HG03460 (cell line): ENCODE data around the gene ECE2.
"Not testable (repeated sequence)": the region's sequence is repeated elsewhere in the genome, so short reads cannot be mapped to it uniquely, and the experiment has no call there.

Source experiments
- ATAC-seq: cut with Tn5 transposase; IDR thresholded peaks from one replicate; pipeline ENCODE4 v1.9.1; 2021; ENCODE audit not compliant: unreplicated experiment

Gene ECE2

DNA sequence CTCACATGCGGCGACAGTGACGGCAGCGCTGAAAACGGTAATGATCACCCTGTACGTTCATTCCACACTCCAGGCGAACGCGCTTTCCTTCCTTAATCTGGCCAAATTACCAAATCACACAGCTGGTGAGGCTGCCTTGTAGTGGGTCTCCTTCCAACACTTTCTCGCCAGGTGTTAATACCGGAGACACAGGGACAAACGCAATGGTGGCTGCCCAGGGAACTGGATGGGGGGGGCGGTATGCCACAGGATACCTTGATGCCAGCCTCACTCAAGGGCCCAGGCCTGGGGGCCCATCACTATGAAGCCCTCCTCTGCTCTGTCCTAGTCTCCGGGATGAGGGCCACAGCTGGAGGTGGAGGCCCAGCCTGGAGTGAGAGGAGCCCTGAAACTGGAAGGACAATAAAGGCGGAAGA, 13.1 kb upstream of the ECE2 start:
- no peak for ATAC-seq

DNA sequence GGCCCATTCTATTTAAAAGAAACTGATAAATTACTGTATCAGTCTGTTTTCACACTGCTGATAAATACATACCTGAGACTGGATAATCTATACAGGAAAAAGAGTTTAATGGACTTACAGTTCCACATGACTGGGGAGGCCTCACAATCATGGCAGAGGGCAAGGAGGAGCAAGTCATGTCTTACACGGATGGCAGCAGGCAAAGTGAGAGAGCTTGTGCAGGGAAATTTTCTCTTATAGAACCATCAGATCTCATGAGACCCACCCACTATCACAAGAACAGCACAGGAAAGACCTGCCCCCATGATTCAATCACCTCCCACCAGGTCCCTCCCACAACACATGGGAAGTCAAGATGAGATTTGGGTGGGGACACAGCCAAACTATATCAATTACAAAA, 8.6 kb upstream of the ECE2 start:
- not testable (repeated sequence) for ATAC-seq

DNA sequence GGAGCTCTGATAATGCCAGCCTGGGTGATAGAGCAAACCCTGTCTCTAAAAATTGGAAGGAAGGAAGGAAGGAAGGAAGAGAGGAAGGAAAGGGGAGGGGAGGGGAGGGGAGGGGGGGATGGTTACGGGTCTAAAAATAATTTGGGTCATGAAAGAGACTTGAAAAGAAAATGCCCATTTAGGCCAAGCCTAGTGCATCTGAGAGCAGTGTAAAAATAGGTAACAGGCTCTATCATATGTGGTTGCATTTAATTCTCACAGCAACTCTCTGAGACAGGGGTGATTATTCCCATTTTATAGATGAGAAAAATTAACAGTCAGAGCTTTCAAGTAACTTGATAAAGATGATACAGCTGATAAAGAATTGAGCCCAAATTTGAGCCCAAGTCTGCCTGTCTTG, 3.6 kb upstream of the ECE2 start:
- no peak for ATAC-seq

DNA sequence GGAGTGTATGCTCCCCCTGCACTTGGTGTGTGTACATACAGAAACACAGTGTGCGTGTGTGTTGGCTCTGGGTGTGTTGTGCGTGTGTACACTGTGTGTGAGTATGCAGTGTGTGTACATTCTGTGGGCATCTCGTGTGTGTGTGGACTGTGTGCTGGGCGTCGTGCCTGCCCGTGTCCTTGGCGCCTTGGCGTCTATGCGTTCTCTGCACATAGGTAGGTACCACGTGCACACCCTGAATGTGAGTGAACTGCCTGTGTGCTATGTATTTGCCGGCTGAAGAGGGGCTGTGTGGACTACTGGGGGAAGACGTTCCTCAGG, 481 bp upstream of the ECE2 start:
- ATAC-seq = no peak

DNA sequence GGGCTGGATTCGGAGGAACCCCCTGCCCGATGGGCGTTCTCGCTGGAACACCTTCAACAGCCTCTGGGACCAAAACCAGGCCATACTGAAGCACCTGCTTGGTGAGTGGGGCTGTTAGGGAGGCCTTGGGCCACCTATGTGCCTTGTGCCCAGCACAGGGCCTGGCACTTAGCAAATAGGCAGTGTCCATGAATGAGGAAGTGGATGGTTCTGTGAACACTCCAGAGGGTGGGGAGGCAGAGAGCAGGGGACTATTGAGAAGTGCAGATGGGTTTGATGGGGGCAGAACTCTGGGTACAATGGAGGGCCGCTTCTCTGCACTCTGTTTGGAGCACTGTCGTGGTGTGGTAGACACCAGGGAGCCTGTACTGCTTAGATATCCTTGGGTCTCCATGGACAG, 1.5 kb downstream of the ECE2 start:
- ATAC-seq = no peak

DNA sequence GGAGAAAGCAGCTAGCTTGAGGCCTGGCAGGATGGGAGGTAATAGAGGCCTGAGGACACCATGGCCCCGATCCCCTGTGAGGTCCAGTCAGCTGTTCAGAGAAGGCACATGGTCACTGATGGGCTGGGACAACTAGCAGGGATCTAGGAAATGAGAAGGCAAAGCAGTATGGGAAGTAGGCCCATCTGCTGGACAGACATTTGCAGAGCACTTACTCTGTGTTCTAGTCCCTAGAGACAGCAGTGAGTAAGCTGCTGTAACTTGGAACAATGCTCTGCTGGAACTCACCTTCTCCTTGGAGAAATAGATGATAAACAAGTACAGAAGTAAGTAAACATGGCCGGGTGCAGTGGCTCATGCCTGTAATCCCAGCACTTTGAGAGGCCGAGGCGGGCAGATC, 7.1 kb downstream of the ECE2 start:
- ATAC-seq = no peak

DNA sequence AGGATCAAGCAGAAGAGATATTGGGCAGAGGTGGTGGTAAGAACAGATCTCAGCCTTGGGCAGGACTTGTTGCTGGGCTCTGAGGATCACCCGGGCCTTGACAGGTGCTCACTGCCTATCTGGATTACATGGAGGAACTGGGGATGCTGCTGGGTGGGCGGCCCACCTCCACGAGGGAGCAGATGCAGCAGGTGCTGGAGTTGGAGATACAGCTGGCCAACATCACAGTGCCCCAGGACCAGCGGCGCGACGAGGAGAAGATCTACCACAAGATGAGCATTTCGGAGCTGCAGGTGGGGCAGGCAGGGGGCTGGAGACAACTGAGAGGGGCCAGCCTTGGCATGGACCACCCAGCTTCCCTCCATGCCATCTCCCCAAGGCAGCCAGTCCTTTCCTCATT, 7.9 kb downstream of the ECE2 start:
- no peak for ATAC-seq

DNA sequence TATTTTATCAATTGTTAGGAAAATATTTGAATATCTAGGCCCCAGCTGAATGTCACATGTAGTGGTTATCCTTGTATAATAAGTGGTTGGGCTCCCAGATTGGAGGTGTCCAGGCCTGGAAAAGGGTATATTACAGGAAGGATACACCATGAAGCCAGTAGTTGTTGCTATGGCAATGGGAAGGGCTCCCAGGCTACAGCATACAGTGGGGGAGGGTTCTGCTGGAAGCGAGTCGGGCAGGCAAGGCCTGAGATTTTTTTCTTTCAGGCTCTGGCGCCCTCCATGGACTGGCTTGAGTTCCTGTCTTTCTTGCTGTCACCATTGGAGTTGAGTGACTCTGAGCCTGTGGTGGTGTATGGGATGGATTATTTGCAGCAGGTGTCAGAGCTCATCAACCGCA, 8.9 kb downstream of the ECE2 start:
- ATAC-seq = no peak

DNA sequence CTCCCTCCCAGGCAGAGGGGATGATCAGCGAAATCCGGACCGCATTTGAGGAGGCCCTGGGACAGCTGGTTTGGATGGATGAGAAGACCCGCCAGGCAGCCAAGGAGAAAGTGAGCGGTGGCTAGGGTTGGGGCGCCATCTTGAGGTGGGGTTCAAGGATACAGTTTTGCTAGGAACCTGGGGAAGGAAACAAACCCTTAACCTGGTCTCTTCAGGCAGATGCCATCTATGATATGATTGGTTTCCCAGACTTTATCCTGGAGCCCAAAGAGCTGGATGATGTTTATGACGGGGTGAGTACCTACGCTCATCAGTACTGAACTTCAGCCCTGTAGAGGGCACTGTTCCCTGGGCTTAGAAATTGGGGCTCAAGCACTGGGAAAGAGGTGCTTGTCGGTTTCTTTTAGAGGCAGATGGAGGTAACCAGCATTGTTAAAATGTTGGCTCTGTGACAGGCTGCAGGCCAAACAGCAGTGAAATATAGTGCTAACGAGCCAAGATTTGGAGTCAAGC, 13.7 kb downstream of the ECE2 start:
- no peak for ATAC-seq

DNA sequence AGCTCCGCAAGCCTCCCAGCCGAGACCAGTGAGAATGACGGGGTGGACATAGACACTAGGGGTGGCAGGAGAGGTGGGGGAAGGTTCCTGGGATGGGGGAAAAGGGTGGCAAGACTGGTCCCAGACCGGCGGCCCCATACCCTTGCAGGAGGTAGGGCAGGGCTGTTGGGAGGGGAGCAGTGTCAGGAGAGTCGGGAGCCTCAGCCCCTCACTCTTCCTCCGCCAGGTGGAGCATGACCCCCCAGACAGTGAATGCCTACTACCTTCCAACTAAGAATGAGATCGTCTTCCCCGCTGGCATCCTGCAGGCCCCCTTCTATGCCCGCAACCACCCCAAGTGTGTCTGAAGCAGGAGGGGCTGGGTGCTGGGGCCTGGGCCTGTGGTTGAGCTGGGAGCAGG, 14.5 kb downstream of the ECE2 start:
- no peak for ATAC-seq

DNA sequence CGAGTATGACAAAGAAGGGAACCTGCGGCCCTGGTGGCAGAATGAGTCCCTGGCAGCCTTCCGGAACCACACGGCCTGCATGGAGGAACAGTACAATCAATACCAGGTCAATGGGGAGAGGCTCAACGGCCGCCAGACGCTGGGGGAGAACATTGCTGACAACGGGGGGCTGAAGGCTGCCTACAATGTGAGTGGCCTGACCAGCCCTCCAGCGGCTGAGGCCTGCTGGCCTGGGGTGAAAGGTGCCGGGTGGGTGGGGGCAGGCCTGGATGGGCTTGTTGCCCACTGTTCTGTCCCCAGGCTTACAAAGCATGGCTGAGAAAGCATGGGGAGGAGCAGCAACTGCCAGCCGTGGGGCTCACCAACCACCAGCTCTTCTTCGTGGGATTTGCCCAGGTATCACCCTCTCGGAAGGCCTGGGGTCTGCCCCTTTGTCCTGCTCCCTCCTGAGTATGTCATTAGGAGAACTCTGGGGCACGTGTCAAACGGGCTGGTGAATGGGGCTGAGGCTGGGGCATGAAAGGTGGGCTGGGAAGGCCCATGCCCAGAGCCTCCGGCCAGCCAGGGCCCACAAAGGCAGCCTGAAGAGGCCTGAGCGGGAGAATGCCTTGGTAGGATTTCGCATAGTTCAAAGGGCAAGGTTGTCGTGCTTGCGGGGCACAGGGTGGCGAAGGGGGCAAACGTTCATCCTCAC, 15.4 kb downstream of the ECE2 start:
- ATAC-seq = no peak

DNA sequence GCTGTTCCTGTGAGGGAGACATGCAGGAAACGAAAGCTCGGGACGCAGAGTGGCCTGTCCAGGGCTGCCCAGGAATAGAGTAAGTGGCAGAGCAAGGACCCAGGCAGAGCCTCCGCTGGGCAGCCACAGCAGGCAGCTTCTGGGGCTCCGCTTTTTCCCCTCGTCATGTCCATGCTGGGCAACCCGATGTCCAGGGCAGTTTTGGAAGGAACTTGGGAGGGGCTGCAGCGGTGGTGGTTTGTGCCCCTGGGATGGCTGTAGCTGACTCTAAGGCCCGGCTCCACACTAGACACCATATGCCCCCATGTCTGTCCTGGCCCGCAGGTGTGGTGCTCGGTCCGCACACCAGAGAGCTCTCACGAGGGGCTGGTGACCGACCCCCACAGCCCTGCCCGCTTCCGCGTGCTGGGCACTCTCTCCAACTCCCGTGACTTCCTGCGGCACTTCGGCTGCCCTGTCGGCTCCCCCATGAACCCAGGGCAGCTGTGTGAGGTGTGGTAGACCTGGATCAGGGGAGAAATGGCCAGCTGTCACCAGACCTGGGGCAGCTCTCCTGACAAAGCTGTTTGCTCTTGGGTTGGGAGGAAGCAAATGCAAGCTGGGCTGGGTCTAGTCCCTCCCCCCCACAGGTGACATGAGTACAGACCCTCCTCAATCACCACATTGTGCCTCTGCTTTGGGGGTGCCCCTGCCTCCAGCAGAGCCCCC, 16.1 kb downstream of the ECE2 start:
- ATAC-seq = no peak

DNA sequence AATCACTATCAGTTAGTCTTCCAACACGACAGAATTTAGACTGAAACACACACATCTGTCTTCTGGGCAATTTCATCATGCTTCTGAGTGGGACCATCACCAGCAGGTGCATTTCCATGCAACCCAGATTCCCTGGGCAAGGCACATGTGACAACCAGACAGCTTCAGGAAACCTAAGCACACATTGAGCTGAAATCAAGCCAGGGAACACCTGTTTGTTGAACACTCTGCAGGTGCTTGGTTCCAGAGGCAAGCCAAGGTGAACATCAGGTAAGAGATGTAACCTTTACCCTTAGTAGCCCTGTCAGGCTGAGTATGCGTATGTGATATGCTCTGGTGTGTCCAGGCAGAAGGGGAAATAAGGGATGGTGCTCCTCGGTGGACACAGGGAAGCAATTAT, 19.9 kb downstream of the ECE2 start:
- ATAC-seq = no peak

DNA sequence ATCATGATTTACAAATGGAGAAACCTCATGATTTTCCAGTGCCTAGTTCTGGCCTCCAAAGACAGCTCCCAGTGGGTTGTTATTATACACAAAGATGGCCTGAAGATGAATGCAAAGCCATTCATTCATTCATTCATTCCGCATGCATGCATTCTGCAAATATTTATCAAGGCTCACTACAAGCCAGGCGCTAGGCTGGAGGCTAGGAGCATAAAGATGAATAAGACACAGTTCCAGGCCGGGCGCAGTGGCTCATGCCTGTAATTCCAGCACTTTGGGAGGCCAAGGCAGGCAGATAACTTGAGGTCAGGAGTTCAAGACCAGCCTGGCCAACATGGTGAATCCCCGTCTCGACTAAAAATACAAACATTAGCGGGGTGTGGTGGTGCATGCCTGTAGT, 20.8 kb downstream of the ECE2 start:
- ATAC-seq = no peak

DNA sequence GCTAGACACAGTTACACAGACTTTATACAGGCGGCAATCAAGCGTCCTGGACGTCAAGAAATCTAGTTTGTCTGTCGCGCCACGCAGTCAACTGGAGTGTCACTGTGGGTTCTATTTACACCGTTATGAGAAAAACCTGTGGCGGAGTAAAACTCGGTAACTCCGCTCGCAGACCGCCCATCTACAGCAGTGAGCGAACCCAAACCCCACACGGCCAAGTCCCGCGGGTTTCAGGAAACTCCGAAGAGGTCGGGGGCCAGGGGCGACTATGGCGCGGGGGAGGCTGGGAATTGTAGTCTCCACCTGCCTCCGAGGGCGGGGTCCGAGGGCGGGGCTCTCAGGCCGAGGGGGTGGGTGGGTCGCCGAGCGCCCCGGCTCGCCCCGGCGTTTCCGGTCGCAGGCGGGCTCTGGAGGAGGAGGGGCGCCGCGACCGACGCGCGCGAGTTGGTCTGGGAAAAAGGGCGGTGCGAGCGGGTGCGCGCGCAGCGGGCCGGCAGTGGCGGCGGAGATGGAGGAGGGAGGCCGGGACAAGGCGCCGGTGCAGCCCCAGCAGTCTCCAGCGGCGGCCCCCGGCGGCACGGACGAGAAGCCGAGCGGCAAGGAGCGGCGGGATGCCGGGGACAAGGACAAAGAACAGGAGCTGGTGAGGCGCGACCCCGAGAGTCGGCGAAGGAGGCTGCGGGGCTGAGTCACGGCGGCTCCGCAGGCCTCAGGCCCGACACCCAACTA, 23.1 kb downstream of the ECE2 start, which contains the start of gene PSMD2:
TSS of gene PSMD2 (plus strand) at position 483 of the 729 bp plus-strand sequence. CDS start at position 509, 26 bp downstream.
- ATAC-seq = peak; percentile 93

DNA sequence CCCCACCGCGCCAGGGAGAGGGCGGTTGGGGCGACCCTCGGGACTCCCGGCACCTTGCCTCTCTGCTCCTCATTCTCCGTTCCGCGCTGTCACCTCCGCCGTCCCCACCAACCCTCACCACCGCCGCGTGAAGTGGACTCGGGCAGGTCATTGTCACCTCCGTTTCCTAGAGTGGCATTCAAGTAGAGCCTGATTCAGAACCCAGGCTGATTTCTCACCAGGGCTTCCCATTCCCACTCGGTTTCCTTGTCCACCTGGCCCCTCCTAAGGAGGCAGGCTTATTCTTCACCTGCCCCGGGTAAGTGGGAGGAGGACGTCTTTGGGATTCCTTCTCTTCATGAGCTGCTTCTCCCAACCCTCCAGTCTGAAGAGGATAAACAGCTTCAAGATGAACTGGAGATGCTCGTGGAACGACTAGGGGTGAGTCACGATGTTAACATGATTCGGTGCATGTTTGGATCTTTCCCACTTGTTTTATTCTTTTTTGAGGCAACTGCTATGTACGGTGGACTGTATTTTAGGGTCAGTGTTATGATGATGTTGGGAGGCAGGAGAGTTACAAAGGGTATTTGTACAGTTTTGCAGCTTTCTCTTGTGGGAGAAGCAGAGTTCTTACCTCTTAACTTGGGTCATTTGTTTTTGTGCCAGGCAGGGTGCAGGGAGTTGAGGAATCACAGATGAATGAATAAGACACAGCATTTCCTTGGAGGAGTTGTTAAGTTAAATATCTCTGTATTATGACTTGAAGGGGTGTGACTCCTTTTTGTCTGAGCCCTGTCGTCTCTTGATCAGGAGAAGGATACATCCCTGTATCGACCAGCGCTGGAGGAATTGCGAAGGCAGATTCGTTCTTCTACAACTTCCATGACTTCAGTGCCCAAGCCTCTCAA, 23.9 kb downstream of the ECE2 start:
- peak; percentile 2 for ATAC-seq

DNA sequence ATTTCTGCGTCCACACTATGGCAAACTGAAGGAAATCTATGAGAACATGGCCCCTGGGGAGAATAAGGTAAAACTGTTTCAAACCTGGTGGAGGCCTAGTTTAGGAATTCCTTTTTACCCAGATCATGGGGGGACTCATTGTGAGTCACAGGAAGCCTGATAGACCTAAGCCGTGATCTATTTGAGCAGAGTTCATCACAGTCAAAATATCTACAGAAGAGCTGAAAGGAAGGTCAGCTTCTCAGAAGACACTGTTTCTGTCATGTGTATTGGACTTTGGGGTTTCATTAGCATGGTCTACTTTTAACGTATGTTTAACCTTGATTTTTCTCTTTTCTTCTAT, 24.5 kb downstream of the ECE2 start:
- no peak for ATAC-seq

DNA sequence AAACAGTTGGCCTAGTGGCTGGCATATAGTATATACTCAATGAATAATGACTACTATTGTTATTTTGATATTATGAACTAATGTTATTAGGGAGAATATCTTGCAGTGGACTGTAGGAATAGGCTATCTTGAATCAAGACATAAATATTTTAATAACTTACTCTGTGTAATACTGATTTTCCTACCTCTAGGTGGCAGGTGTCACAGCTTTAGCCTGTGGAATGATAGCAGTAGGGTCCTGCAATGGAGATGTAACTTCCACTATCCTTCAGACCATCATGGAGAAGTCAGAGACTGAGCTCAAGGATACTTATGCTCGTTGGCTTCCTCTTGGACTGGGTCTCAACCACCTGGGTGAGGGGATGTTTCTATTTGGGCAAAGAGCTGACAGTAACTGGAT, 29.8 kb downstream of the ECE2 start:
- no peak for ATAC-seq

DNA sequence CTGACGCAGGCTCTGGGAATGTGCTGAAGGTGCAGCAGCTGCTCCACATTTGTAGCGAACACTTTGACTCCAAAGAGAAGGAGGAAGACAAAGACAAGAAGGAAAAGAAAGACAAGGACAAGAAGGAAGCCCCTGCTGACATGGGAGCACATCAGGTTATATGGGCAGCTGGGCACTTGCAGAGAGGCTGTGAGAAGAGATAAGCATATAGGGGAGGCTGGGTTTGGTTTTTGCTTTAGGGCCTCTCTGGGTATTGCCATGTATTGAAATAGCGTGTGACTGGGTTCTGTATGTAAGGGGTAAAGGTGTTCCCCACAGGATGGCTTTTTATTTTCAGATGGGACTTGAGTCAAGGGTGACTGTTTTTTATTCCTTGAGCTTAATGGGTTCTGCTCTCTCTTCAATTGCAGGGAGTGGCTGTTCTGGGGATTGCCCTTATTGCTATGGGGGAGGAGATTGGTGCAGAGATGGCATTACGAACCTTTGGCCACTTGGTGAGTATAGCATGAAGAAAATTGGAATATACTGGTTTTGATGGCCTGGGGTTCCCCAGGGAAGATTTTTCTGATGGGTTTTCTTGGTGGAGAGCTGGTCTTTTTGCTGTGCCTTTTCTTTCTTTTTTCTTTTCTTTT, 30.6 kb downstream of the ECE2 start:
- no peak for ATAC-seq

DNA sequence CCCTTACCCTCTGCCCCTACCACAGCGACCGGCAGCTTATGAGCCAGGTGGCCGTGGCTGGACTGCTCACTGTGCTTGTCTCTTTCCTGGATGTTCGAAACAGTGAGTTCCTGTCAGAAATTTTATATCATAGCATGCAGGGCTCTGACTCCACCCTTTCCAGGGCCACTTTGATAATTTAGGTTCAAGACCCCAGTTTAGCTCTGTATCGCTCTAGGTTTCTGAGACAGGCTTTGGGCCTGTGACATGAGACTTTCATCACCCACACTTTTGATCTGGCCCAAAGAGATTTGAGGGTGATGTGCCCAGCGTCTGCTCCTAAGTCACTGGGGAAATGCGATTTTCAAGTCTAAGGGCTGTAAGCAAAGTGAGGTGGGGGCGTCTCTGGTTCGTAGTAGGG, 32.1 kb downstream of the ECE2 start:
- ATAC-seq = no peak

DNA sequence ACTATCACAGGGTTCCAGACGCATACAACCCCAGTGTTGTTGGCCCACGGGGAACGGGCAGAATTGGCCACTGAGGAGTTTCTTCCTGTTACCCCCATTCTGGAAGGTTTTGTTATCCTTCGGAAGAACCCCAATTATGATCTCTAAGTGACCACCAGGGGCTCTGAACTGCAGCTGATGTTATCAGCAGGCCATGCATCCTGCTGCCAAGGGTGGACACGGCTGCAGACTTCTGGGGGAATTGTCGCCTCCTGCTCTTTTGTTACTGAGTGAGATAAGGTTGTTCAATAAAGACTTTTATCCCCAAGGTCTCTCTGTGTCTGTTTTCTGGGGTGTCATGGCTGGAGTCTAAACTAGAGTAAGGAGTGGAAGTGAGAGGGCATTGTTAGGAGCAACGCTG, 32.9 kb downstream of the ECE2 start:
- no peak for ATAC-seq
